Stomach (tissue), 4 donors: ENCODE data around the gene LIPA.

Experiments
- POLR2A ChIP-seq, 4 donors: fragments of 450-650 bp; IDR thresholded peaks; one replicate each; pipeline ENCODE4 v1.6.1; 2016; ENCODE audit warnings: antibody characterized with exemption in 4 of 4, control low read depth in 2 of 4, mild to moderate bottlenecking in 1 of 4, moderate library complexity in 1 of 4
- POLR2AphosphoS5 ChIP-seq, 3 donors: sonication (generic); formaldehyde crosslinking; IDR thresholded peaks; one replicate each; pipeline ENCODE4 v1.6.1; 2016; ENCODE audit warnings: antibody characterized with exemption in 3 of 3
- TF ChIP-seq, protein P1 (sequence below), 7 experiments: fragments of 450-650 bp in 4 of 7; fragments of 200-600 bp in 3 of 7; sonication (generic) in 3 of 7; IDR thresholded peaks; one replicate each; pipeline ENCODE4 v1.5.1; 2016 to 2019; ENCODE audit warnings: antibody characterized with exemption in 7 of 7, control low read depth in 2 of 7, mild to moderate bottlenecking in 1 of 7

DNA sequence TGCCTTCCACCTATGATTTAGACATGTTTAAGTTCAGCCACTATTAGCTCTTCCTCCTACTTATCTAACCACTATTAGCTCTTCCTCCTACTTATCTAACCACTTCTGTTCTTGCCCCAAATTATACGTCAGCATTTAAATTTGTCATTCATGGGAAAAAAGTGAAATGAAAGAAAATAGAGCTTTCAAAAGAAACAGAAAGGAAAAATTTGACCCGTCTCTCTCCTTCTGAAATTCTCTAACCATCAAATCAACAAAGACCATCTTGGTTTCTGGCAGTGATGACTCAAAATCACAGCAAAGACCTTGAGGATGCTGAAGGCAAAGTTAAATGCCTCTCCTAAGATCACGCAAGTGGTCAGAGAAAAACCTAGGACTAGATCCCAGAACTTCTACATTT, 2.6 kb downstream of the LIPA start:
- TF ChIP-seq, protein P1, sequence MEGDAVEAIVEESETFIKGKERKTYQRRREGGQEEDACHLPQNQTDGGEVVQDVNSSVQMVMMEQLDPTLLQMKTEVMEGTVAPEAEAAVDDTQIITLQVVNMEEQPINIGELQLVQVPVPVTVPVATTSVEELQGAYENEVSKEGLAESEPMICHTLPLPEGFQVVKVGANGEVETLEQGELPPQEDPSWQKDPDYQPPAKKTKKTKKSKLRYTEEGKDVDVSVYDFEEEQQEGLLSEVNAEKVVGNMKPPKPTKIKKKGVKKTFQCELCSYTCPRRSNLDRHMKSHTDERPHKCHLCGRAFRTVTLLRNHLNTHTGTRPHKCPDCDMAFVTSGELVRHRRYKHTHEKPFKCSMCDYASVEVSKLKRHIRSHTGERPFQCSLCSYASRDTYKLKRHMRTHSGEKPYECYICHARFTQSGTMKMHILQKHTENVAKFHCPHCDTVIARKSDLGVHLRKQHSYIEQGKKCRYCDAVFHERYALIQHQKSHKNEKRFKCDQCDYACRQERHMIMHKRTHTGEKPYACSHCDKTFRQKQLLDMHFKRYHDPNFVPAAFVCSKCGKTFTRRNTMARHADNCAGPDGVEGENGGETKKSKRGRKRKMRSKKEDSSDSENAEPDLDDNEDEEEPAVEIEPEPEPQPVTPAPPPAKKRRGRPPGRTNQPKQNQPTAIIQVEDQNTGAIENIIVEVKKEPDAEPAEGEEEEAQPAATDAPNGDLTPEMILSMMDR (IDR thresholded peaks at IDR 0.05) = no peak
- TF ChIP-seq POLR2A (IDR thresholded peaks at IDR 0.05) (no peak), POLR2AphosphoS5 (IDR thresholded peaks at IDR 0.05) (no peak)
